SK-N-SH treated with all-trans-retinoic acid at 6 μM for 48 hours (cell line): ENCODE results near the gene KHDC3L.

Source experiments
- ATAC-seq: fragments of 200-7000 bp; cut with Tn5 transposase; 3 replicates; pipeline ENCODE4 v1.9.1; 2020; ENCODE audit warnings: mild to moderate bottlenecking, moderate library complexity
- ARNTL ChIP-seq: fragments of 450-650 bp; formaldehyde crosslinking; IDR thresholded peaks from 2 replicates; pipeline ENCODE4 v1.5.0; 2020; ENCODE audit warnings: low read depth, mild to moderate bottlenecking, moderate library complexity, borderline replicate concordance
- BACH2 ChIP-seq: fragments of 250-450 bp; sonication (Bioruptor Pico); IDR thresholded peaks from 2 replicates; pipeline ENCODE4 v1.9.0; 2021; ENCODE audit warnings: mild to moderate bottlenecking, borderline replicate concordance
- CREB5 ChIP-seq: fragments of 250-450 bp; sonication (Bioruptor Pico); IDR thresholded peaks from 2 replicates; pipeline ENCODE4 v1.5.1; 2020; ENCODE audit warnings: low read depth, mild to moderate bottlenecking, moderate library complexity
- CSDC2 ChIP-seq: fragments of 250-450 bp; sonication (Bioruptor Pico); IDR thresholded peaks from 2 replicates; pipeline ENCODE4 v1.5.0; 2020; ENCODE audit warnings: mild to moderate bottlenecking, moderate library complexity
- CSRNP3 ChIP-seq: fragments of 250-450 bp; sonication (Bioruptor Pico); IDR thresholded peaks from 2 replicates; pipeline ENCODE4 v1.5.1; 2021; ENCODE audit warnings: mild to moderate bottlenecking, moderate library complexity
- ESRRG ChIP-seq: fragments of 250-450 bp; sonication (Bioruptor Pico); IDR thresholded peaks from 2 replicates; pipeline ENCODE4 v1.6.1; 2021; ENCODE audit warnings: mild to moderate bottlenecking
- ISL1 ChIP-seq: fragments of 250-450 bp; sonication (Bioruptor Pico); IDR thresholded peaks from 2 replicates; pipeline ENCODE4 v2.1.2; 2022; ENCODE audit warnings: mild to moderate bottlenecking, moderate library complexity
- OSR1 ChIP-seq: fragments of 250-450 bp; sonication (Bioruptor Pico); IDR thresholded peaks from 2 replicates; pipeline ENCODE4 v1.8.0; 2022; ENCODE audit warnings: moderate library complexity, mild to moderate bottlenecking, inconsistent platforms
- PATZ1 ChIP-seq: fragments of 250-450 bp; sonication (Bioruptor Pico); IDR thresholded peaks from 2 replicates; pipeline ENCODE4 v1.8.0; 2020; ENCODE audit warnings: mild to moderate bottlenecking, moderate library complexity, borderline replicate concordance
- PPARA ChIP-seq: fragments of 250-450 bp; sonication (Bioruptor Pico); IDR thresholded peaks from 2 replicates; pipeline ENCODE4 v1.5.0; 2020; ENCODE audit warnings: mild to moderate bottlenecking, borderline replicate concordance
- RARB ChIP-seq: fragments of 250-450 bp; sonication (Bioruptor Pico); IDR thresholded peaks from 2 replicates; pipeline ENCODE4 v1.8.0; 2021; ENCODE audit warnings: mild to moderate bottlenecking, moderate library complexity
- SNAI2 ChIP-seq: fragments of 250-450 bp; sonication (Bioruptor Pico); IDR thresholded peaks from 2 replicates; pipeline ENCODE4 v1.5.0; 2020; ENCODE audit warnings: mild to moderate bottlenecking, moderate library complexity
- TCF4 ChIP-seq: fragments of 250-450 bp; sonication (Bioruptor Pico); IDR thresholded peaks from 2 replicates; pipeline ENCODE4 v1.8.0; 2021; ENCODE audit warnings: mild to moderate bottlenecking, moderate library complexity, borderline replicate concordance
- TOX ChIP-seq: fragments of 250-450 bp; sonication (Bioruptor Pico); IDR thresholded peaks from 2 replicates; pipeline ENCODE4 v1.8.0; 2021; ENCODE audit warnings: mild to moderate bottlenecking, moderate library complexity, borderline replicate concordance
- ZC3H10 ChIP-seq: fragments of 250-450 bp; sonication (Bioruptor Pico); IDR thresholded peaks from 2 replicates; pipeline ENCODE4 v1.5.1; 2021; ENCODE audit warnings: mild to moderate bottlenecking, moderate library complexity
- ZFP3 ChIP-seq: fragments of 250-450 bp; sonication (Bioruptor Pico); IDR thresholded peaks from 2 replicates; pipeline ENCODE4 v1.5.0; 2020; ENCODE audit warnings: mild to moderate bottlenecking, moderate library complexity
- ZFP30 ChIP-seq: fragments of 450-650 bp; formaldehyde crosslinking; IDR thresholded peaks from 2 replicates; pipeline ENCODE4 v1.5.0; 2022; ENCODE audit warnings: mild to moderate bottlenecking, moderate library complexity
- ZNF565 ChIP-seq: fragments of 450-650 bp; formaldehyde crosslinking; conservative IDR thresholded peaks from 2 replicates; pipeline ENCODE4 v1.5.0; 2020; ENCODE audit warnings: low read depth, mild to moderate bottlenecking, moderate library complexity
- ZNF70 ChIP-seq: fragments of 450-650 bp; formaldehyde crosslinking; IDR thresholded peaks from 2 replicates; pipeline ENCODE4 v1.5.0; 2020; ENCODE audit warnings: mild to moderate bottlenecking, moderate library complexity
- TF ChIP-seq, protein P1 (sequence below): fragments of 250-450 bp; sonication (Bioruptor Pico); IDR thresholded peaks from 2 replicates; pipeline ENCODE4 v1.5.0; 2020; ENCODE audit warnings: mild to moderate bottlenecking, moderate library complexity
- TF ChIP-seq, protein P2 (sequence below): fragments of 250-450 bp; sonication (Bioruptor Pico); IDR thresholded peaks from 2 replicates; pipeline ENCODE4 v1.8.0; 2021; ENCODE audit warnings: low read depth, mild to moderate bottlenecking, moderate library complexity, borderline replicate concordance

Gene KHDC3L

GRCh38 chr6:73395875-73396274, 33.4 kb downstream of the KHDC3L start:
- no peak for ATAC-seq
- TF ChIP-seq TOX (CRISPR knock-in tag): no peak
- TF ChIP-seq CREB5 (CRISPR knock-in tag): no peak
- TF ChIP-seq ZNF565 (CRISPR knock-in tag): no peak
- TF ChIP-seq, protein P1, sequence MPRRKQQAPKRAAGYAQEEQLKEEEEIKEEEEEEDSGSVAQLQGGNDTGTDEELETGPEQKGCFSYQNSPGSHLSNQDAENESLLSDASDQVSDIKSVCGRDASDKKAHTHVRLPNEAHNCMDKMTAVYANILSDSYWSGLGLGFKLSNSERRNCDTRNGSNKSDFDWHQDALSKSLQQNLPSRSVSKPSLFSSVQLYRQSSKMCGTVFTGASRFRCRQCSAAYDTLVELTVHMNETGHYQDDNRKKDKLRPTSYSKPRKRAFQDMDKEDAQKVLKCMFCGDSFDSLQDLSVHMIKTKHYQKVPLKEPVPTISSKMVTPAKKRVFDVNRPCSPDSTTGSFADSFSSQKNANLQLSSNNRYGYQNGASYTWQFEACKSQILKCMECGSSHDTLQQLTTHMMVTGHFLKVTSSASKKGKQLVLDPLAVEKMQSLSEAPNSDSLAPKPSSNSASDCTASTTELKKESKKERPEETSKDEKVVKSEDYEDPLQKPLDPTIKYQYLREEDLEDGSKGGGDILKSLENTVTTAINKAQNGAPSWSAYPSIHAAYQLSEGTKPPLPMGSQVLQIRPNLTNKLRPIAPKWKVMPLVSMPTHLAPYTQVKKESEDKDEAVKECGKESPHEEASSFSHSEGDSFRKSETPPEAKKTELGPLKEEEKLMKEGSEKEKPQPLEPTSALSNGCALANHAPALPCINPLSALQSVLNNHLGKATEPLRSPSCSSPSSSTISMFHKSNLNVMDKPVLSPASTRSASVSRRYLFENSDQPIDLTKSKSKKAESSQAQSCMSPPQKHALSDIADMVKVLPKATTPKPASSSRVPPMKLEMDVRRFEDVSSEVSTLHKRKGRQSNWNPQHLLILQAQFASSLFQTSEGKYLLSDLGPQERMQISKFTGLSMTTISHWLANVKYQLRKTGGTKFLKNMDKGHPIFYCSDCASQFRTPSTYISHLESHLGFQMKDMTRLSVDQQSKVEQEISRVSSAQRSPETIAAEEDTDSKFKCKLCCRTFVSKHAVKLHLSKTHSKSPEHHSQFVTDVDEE (CRISPR knock-in tag): no peak
- no peak for TF ChIP-seq ZNF70 (CRISPR knock-in tag)
- TF ChIP-seq CSDC2 (CRISPR knock-in tag): no peak
- TF ChIP-seq BACH2 (CRISPR knock-in tag): no peak
- TF ChIP-seq ZFP30 (CRISPR knock-in tag): no peak
- no peak for TF ChIP-seq PPARA (CRISPR knock-in tag)
- no peak for TF ChIP-seq CSRNP3
- TF ChIP-seq ISL1 (CRISPR knock-in tag): no peak
- no peak for TF ChIP-seq ARNTL (CRISPR knock-in tag)
- no peak for TF ChIP-seq RARB (CRISPR knock-in tag)

- TF ChIP-seq ZC3H10 (CRISPR knock-in tag): no peak
- no peak for TF ChIP-seq RARB (CRISPR knock-in tag)
- no peak for TF ChIP-seq TOX (CRISPR knock-in tag)
- no peak for TF ChIP-seq ZFP30 (CRISPR knock-in tag)
- no peak for TF ChIP-seq ESRRG (CRISPR knock-in tag)
- no peak for TF ChIP-seq PPARA (CRISPR knock-in tag)
- no peak for TF ChIP-seq PATZ1 (CRISPR knock-in tag)
- no peak for TF ChIP-seq TCF4 (CRISPR knock-in tag)
- no peak for TF ChIP-seq BACH2 (CRISPR knock-in tag)
- TF ChIP-seq, protein P1 (CRISPR knock-in tag): no peak
- TF ChIP-seq ZFP3 (CRISPR knock-in tag): no peak
- TF ChIP-seq, protein P2, sequence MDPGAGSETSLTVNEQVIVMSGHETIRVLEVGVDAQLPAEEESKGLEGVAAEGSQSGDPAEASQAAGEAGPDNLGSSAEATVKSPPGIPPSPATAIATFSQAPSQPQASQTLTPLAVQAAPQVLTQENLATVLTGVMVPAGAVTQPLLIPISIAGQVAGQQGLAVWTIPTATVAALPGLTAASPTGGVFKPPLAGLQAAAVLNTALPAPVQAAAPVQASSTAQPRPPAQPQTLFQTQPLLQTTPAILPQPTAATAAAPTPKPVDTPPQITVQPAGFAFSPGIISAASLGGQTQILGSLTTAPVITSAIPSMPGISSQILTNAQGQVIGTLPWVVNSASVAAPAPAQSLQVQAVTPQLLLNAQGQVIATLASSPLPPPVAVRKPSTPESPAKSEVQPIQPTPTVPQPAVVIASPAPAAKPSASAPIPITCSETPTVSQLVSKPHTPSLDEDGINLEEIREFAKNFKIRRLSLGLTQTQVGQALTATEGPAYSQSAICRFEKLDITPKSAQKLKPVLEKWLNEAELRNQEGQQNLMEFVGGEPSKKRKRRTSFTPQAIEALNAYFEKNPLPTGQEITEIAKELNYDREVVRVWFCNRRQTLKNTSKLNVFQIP: no peak
- no peak for TF ChIP-seq ZNF70 (CRISPR knock-in tag)
- no peak for TF ChIP-seq ISL1 (CRISPR knock-in tag)
- TF ChIP-seq ARNTL (CRISPR knock-in tag): no peak
- TF ChIP-seq OSR1 (CRISPR knock-in tag): no peak
- no peak for TF ChIP-seq SNAI2 (CRISPR knock-in tag)
- TF ChIP-seq, all 23 proteins: peak for 0
- ATAC-seq: no peak
These were observed 38.2 kb downstream of the KHDC3L start for GRCh38 chr6:73400656-73401055.
